HG03439 (cell line): ENCODE data around the gene MAP1B.

Experiments used
- ATAC-seq: cut with Tn5 transposase; IDR thresholded peaks from one replicate; pipeline ENCODE4 v1.9.1; 2021; ENCODE audit warnings: mild to moderate bottlenecking, moderate library complexity; ENCODE audit not compliant: unreplicated experiment

Gene MAP1B

GRCh38 chr5:72129725-72130124, 22.4 kb downstream of the MAP1B start:
- ATAC-seq, result no peak

GRCh38 chr5:72130351-72130761, 23.1 kb downstream of the MAP1B start:
- no peak for ATAC-seq

- ATAC-seq, result no peak
Observed at GRCh38 chr5:72133212-72133990, 26.1 kb downstream of the MAP1B start.

- no peak for ATAC-seq
Observed at GRCh38 chr5:72134226-72134899, 27.1 kb downstream of the MAP1B start.

- no peak for ATAC-seq
Observed at GRCh38 chr5:72137826-72138409, 30.6 kb downstream of the MAP1B start.

- ATAC-seq, result no peak
Observed at GRCh38 chr5:72138943-72139521, 31.8 kb downstream of the MAP1B start.

- no peak for ATAC-seq
Observed at GRCh38 chr5:72140711-72141110, 33.4 kb downstream of the MAP1B start.

- no peak for ATAC-seq
Observed at GRCh38 chr5:72141440-72142355, 34.4 kb downstream of the MAP1B start.

GRCh38 chr5:72144762-72145161, 37.5 kb downstream of the MAP1B start:
- no peak for ATAC-seq

GRCh38 chr5:72145348-72145747, 38.1 kb downstream of the MAP1B start:
- no peak for ATAC-seq

- no peak for ATAC-seq
Observed at GRCh38 chr5:72146056-72146455, 38.8 kb downstream of the MAP1B start.

- ATAC-seq, result no peak
Observed at GRCh38 chr5:72147569-72147968, 40.3 kb downstream of the MAP1B start.

- ATAC-seq, result no peak
Observed at GRCh38 chr5:72149742-72150141, 42.5 kb downstream of the MAP1B start.

GRCh38 chr5:72151169-72151568, 43.9 kb downstream of the MAP1B start:
- ATAC-seq, result no peak

- no peak for ATAC-seq
Observed at GRCh38 chr5:72151646-72152045, 44.4 kb downstream of the MAP1B start.

- ATAC-seq, result no peak
Observed at GRCh38 chr5:72152545-72152944, 45.3 kb downstream of the MAP1B start.

- no peak for ATAC-seq
Observed at GRCh38 chr5:72153551-72153950, 46.3 kb downstream of the MAP1B start.

GRCh38 chr5:72154076-72154756, 46.9 kb downstream of the MAP1B start:
- ATAC-seq, result no peak

GRCh38 chr5:72156946-72157624, 49.8 kb downstream of the MAP1B start:
- no peak for ATAC-seq

GRCh38 chr5:72157625-72157962, 50.3 kb downstream of the MAP1B start:
- ATAC-seq, result no peak
